ENCODE results near the gene AOX1. TPM values are rescaled to one million over a fixed set of nuclear protein-coding genes. Genes with fewer than 3 reads are reported as not detected.

The AOX1 gene
- total RNA-seq, 1 donor from 2014 or later = 36.7 TPM

- intact Hi-C loops (cut with DNase I) = loop anchor here (5.0 kb wide), 1 partner anchor 125 kb away; no protein-coding TSS in a partner anchor
- H3K4me3 ChIP-seq = no peak overlapping the region
- H3K36me3 ChIP-seq = no peaks in the 10 kb centered on the region
- H3K27me3 ChIP-seq (ENCODE audit: low read depth) = no peaks in the 10 kb centered on the region
- H3K9me3 ChIP-seq = no peaks in the 10 kb centered on the region
- no peak overlapping the region for H3K27ac ChIP-seq
- ATAC-seq (no peak), DNase-seq (no peak)
- TF ChIP-seq, protein P1, sequence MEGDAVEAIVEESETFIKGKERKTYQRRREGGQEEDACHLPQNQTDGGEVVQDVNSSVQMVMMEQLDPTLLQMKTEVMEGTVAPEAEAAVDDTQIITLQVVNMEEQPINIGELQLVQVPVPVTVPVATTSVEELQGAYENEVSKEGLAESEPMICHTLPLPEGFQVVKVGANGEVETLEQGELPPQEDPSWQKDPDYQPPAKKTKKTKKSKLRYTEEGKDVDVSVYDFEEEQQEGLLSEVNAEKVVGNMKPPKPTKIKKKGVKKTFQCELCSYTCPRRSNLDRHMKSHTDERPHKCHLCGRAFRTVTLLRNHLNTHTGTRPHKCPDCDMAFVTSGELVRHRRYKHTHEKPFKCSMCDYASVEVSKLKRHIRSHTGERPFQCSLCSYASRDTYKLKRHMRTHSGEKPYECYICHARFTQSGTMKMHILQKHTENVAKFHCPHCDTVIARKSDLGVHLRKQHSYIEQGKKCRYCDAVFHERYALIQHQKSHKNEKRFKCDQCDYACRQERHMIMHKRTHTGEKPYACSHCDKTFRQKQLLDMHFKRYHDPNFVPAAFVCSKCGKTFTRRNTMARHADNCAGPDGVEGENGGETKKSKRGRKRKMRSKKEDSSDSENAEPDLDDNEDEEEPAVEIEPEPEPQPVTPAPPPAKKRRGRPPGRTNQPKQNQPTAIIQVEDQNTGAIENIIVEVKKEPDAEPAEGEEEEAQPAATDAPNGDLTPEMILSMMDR (IDR thresholded peaks at IDR 0.05) = no peak
- no peaks in the 10 kb centered on the region for H3K4me1 ChIP-seq
Observed at GRCh38 chr2:200577027-200577426, 8.8 kb upstream of the AOX1 start.

DNA sequence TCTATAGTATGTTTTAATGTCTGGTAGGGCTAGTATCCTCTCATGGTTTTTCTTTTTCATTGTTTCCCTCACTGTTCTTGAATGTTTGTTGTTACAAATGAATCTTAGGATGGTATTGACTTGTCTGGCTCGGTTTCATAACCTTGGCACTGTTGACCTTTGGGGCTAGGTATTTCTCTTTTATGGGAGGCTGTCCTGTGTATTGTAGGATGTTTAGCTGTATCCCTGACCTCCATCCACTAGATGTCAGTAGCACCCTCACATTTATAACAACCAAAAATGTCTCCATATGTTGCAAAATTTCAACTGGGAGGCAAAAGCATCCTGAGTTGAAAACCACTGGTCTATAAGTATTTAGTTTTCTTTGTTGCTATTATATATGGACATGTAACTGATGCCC lies 7.0 kb upstream of the AOX1 start:
- no peaks in the 10 kb centered on the region for H3K27me3 ChIP-seq (ENCODE audit: low read depth)
- no peak overlapping the region for H3K4me3 ChIP-seq
- no peaks in the 10 kb centered on the region for H3K9me3 ChIP-seq
- intact Hi-C loops (cut with DNase I) = loop anchor here (5.0 kb wide), 1 partner anchor 124 kb away; no protein-coding TSS in a partner anchor
- H3K4me1 ChIP-seq = no peaks in the 10 kb centered on the region
- TF ChIP-seq, protein P1 (IDR thresholded peaks at IDR 0.05) = peak; percentile 46
- no peaks in the 10 kb centered on the region for H3K36me3 ChIP-seq
- ATAC-seq (peak; percentile 60 to 63), DNase-seq (no peak)
- no peak overlapping the region for H3K27ac ChIP-seq

DNA sequence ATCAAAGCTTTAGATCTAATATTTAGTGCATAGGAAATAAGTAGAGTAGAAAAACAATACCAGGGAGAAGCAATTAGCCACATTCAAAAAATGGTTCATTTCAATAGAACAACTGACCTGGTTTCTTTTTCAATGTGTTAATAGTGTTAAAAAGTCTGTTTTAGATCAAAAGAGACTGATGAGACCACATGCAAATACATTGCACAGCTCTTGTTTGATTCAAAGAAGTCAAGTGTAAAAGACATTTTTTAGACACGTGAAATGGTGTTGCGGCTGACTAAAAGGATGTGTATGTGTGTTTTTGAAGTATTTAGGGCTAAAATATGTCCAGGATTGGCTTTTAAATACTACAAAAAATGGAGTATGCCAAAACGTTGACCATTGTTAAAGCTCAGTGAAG lies 1.2 kb upstream of the AOX1 start:
- Histone ChIP-seq H3K4me1 (peaks cover 10% of the 10 kb centered on the region), H3K4me3 (no peak overlapping the region), H3K27me3 (ENCODE audit: low read depth) (no peaks in the 10 kb centered on the region), H3K36me3 (no peaks in the 10 kb centered on the region), H3K9me3 (no peaks in the 10 kb centered on the region), H3K27ac (no peak overlapping the region)
- ATAC-seq = no peak
- TF ChIP-seq, protein P1 (IDR thresholded peaks at IDR 0.05) = no peak
- intact Hi-C loops (cut with DNase I) = no loop called here
- DNase-seq = no peak

- Histone ChIP-seq H3K4me3 (peak overlapping the region; percentile 64), H3K4me1 (peaks cover 10% of the 10 kb centered on the region), H3K9me3 (no peaks in the 10 kb centered on the region), H3K27ac (no peak overlapping the region), H3K27me3 (ENCODE audit: low read depth) (no peaks in the 10 kb centered on the region), H3K36me3 (no peaks in the 10 kb centered on the region)
- intact Hi-C loops (cut with DNase I) = no loop called here
- no peak for ATAC-seq
- DNase-seq = no peak
- TF ChIP-seq, protein P1 (IDR thresholded peaks at IDR 0.05) = no peak
Observed at GRCh38 chr2:200585340-200585729, 479 bp upstream of the AOX1 start.

DNA sequence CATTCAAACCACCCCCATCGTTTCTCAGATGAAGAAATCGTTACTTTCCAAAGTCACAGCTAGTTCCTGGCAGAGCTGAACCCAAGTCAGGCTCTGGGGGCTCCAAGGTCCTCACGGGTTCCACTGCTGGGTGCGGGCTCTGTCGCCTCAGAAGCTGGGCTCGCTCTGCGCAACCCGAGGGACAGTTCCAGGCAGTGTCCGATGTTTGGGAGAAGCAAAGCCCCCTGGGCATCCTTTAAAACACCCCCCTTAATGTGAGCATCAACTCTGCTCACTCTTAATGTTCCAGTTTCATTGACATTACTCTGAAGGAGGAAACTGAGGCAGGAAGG lies 796 bp downstream of the AOX1 start:
- peaks cover 10% of the 10 kb centered on the region for H3K4me1 ChIP-seq
- H3K4me3 ChIP-seq = peak overlapping the region; percentile 64
- no peaks in the 10 kb centered on the region for H3K36me3 ChIP-seq
- peak overlapping the region; percentile 46 for H3K27ac ChIP-seq
- ATAC-seq (no peak), DNase-seq (no peak)
- TF ChIP-seq, protein P1 (IDR thresholded peaks at IDR 0.05) = no peak
- intact Hi-C loops (cut with DNase I) = no loop called here
- H3K27me3 ChIP-seq (ENCODE audit: low read depth) = no peaks in the 10 kb centered on the region
- H3K9me3 ChIP-seq = no peaks in the 10 kb centered on the region
